ENCODE results near the gene TAF3. TPM values are rescaled to one million over a fixed set of nuclear protein-coding genes. Genes with fewer than 3 reads are reported as not detected.

Gene TAF3
- polyA plus RNA-seq, 3 donors: 1.6 to 3.9 (median 3.4) TPM

DNA sequence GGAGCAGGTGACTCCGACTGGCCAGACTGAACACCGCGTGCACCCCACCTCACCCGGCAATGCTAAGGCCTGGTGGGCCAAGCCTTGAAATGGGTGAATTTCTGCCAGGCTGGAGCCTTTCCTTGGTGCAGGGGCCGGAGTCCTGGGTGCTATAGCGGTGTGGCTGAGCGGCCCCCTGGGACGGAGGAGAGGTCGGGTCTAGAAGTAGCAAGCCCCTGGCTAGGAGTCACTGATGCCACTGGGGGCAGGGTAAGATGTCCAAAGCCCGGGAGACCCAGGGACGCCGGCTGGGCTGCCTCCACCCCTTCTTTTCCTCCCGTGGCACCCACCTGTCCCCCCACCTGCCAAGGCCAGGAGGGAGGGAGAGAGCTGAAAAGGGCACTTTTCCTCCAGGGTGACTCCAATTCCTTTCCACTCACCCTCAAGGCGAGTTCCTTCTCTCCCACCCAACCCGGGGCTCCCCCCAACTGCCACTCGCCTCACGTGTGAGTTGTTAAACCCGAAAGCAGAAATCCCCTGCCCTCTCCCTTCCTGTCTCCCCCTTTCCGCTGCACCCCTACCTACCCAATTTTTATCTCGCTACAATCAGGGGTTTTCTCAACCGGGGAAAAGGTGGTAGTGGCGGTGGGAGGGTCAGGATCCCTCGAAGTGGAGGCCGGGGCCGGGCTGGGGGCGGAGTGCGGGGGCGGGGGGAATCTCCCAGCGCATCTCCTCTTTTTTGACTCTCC, 230.1 kb downstream of the TAF3 start:
- intact Hi-C loops (cut with micrococcal nuclease): no loop called here
- Histone ChIP-seq H2AFZ (ENCODE audit: insufficient read depth, low read depth, low read length, poor library complexity, severe bottlenecking) (no peak overlapping the region), H3K4me3 (replicated peaks in 1 of 3; ENCODE audit: low read depth in 2 of 3, low read length in 3 of 3) (no peak overlapping the region), H3K79me2 (ENCODE audit: insufficient read depth, low read length) (no peaks in the 10 kb centered on the region), H3K27ac (ENCODE audit: low read depth in 1 of 2, low read length in 2 of 2) (no peak overlapping the region), H3K4me1 (ENCODE audit: control insufficient read depth in 1 of 2, insufficient read depth in 2 of 2, low read length in 2 of 2) (peaks cover 16 to 29% of the 10 kb centered on the region in 2 donors), H3K4me2 (replicated peaks; ENCODE audit: extremely low read depth, low read length, poor library complexity, severe bottlenecking) (no peak overlapping the region), H3K27me3 (ENCODE audit: control insufficient read depth in 2 of 2, insufficient read depth in 2 of 2, low read length in 2 of 2) (peaks cover 91 to 98% of the 10 kb centered on the region in 2 donors), H3K9me3 (replicated peaks in 1 of 2; ENCODE audit: control insufficient read depth in 1 of 2, insufficient read depth in 1 of 2, low read length in 2 of 2) (peaks cover 4 to 71% of the 10 kb centered on the region in 2 donors), H3K9ac (ENCODE audit: insufficient read depth, low read length, poor library complexity, severe bottlenecking) (no peak overlapping the region), H3K36me3 (replicated peaks in 1 of 2; ENCODE audit: control insufficient read depth in 1 of 2, insufficient read depth in 2 of 2, low read length in 2 of 2) (no peaks in the 10 kb centered on the region), H4K20me1 (ENCODE audit: insufficient read depth, low read length) (no peaks in the 10 kb centered on the region)
- 19% methylated on average over 6 of the region's 29 CpGs for WGBS (ENCODE audit: insufficient coverage)
- H3K27me3 Mint-ChIP-seq (ENCODE audit: low read depth in 3 of 3): peaks cover 87 to 100% (median 90%) of the 10 kb centered on the region in 3 donors
- peak overlapping the region in 1 of 2 donors; percentile 85 for H3K4me3 Mint-ChIP-seq
- no peak overlapping the region for H3K27ac Mint-ChIP-seq
- H3K4me1 Mint-ChIP-seq: peaks cover 43% of the 10 kb centered on the region
- peaks cover 0 to 10% of the 10 kb centered on the region in 2 donors for H3K36me3 Mint-ChIP-seq
- no peak for DNase-seq
- peaks cover 0 to 37% (median 25%) of the 10 kb centered on the region in 7 donors for H3K9me3 Mint-ChIP-seq
- TF ChIP-seq, protein P1, sequence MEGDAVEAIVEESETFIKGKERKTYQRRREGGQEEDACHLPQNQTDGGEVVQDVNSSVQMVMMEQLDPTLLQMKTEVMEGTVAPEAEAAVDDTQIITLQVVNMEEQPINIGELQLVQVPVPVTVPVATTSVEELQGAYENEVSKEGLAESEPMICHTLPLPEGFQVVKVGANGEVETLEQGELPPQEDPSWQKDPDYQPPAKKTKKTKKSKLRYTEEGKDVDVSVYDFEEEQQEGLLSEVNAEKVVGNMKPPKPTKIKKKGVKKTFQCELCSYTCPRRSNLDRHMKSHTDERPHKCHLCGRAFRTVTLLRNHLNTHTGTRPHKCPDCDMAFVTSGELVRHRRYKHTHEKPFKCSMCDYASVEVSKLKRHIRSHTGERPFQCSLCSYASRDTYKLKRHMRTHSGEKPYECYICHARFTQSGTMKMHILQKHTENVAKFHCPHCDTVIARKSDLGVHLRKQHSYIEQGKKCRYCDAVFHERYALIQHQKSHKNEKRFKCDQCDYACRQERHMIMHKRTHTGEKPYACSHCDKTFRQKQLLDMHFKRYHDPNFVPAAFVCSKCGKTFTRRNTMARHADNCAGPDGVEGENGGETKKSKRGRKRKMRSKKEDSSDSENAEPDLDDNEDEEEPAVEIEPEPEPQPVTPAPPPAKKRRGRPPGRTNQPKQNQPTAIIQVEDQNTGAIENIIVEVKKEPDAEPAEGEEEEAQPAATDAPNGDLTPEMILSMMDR (IDR thresholded peaks at IDR 0.05): no peak

DNA sequence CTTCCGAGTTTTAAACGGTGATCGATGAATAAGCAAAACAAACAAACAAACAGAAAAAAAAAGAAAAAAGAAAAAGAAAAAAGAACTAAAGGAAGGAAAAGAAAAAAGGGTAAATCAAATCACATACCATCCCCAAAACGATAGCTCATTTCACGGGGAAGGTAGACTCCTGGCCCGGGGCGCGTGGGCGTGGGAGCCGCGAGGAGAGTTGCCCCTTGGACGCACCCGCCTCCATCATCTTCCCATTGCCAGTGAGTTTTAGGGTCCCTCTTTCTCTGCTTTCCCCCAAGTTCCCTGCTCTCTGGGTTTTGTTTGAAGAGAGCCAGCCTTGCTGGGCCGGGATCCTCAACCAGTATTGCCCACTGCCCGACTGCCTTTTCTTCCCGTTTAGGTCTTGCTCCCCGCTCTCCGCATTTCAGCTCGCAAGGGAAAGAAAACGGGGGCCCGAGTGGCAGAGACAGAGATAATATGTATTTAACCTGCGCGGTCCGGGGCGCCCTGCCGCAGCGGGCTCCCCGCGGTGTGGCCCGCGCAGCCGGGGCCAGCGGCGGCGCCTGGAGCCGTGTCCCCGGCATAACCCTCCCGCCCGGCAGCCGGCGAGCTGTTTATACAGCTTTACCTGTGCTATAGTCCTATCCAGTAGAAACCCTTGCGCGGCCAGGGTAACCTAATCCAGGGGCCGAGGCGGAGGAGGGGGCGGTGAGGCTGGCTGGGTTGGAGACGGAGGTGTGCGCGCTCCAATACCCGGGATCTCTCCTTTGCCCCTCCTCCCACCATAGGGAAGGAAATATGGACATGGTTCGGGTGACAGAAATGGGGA, 230.9 kb downstream of the TAF3 start:
- peak overlapping the region; percentile 29 for H3K4me2 ChIP-seq (replicated peaks; ENCODE audit: extremely low read depth, low read length, poor library complexity, severe bottlenecking)
- Mint-ChIP-seq H3K27me3 (ENCODE audit: low read depth in 3 of 3) (peaks cover 87 to 100% (median 90%) of the 10 kb centered on the region in 3 donors), H3K9me3 (peaks cover 0 to 39% (median 28%) of the 10 kb centered on the region in 7 donors), H3K4me1 (peaks cover 42% of the 10 kb centered on the region), H3K27ac (no peak overlapping the region), H3K36me3 (peaks cover 4 to 9% of the 10 kb centered on the region in 2 donors), H3K4me3 (peak overlapping the region in 1 of 2 donors; percentile 85)
- no peak for DNase-seq
- H3K4me1 ChIP-seq (ENCODE audit: control insufficient read depth in 1 of 2, insufficient read depth in 2 of 2, low read length in 2 of 2): peaks cover 22 to 37% of the 10 kb centered on the region in 2 donors
- TF ChIP-seq, protein P1 (IDR thresholded peaks at IDR 0.05): no peak
- H3K9ac ChIP-seq (ENCODE audit: insufficient read depth, low read length, poor library complexity, severe bottlenecking): no peak overlapping the region
- H3K4me3 ChIP-seq (replicated peaks in 1 of 3; ENCODE audit: low read depth in 2 of 3, low read length in 3 of 3): no peak overlapping the region
- under 1% methylated on average over 9 of the region's 51 CpGs for WGBS (ENCODE audit: insufficient coverage)
- H3K36me3 ChIP-seq (replicated peaks in 1 of 2; ENCODE audit: control insufficient read depth in 1 of 2, insufficient read depth in 2 of 2, low read length in 2 of 2): no peaks in the 10 kb centered on the region
- peaks cover 7 to 64% of the 10 kb centered on the region in 2 donors for H3K9me3 ChIP-seq (replicated peaks in 1 of 2; ENCODE audit: control insufficient read depth in 1 of 2, insufficient read depth in 1 of 2, low read length in 2 of 2)
- H3K27ac ChIP-seq (ENCODE audit: low read depth in 1 of 2, low read length in 2 of 2): no peak overlapping the region
- intact Hi-C loops (cut with micrococcal nuclease): no loop called here
- H3K79me2 ChIP-seq (ENCODE audit: insufficient read depth, low read length): no peaks in the 10 kb centered on the region
- no peaks in the 10 kb centered on the region for H4K20me1 ChIP-seq (ENCODE audit: insufficient read depth, low read length)
- H3K27me3 ChIP-seq (ENCODE audit: control insufficient read depth in 2 of 2, insufficient read depth in 2 of 2, low read length in 2 of 2): peaks cover 87 to 98% of the 10 kb centered on the region in 2 donors
- H2AFZ ChIP-seq (ENCODE audit: insufficient read depth, low read depth, low read length, poor library complexity, severe bottlenecking): no peak overlapping the region
